HepG2 (cell line): ENCODE measurements around the gene VANGL2. TPM values are rescaled to one million over a fixed set of nuclear protein-coding genes. Genes with fewer than 3 reads are reported as not detected.
A peak's percentile ranks its signal among the peaks of the same experiment; 100 is the strongest.

Experiments
- ATAC-seq: fragments of 200-7000 bp; cut with Tn5 transposase; 3 replicates; pipeline ENCODE4 v1.9.1; 2020; ENCODE audit warnings: mild to moderate bottlenecking, moderate library complexity
- BruUV-seq: library from RNA; stranded (reverse); fragments of 400-500 nt; replicated peaks from 2 replicates; lab custom pipeline; 2021; lab: Mats Ljungman, UMichigan
- CTCF ChIA-PET: fragments of 300-600 bp; formaldehyde crosslinking; extraction: SDS; loops from one replicate; lab custom pipeline; 2021; ENCODE audit warnings: low total read pairs, inconsistent platforms, low intra/inter-chr PET ratio; lab: Yijun Ruan, JAX
- POLR2A ChIA-PET: fragments of 350-600 bp; sonication (Branson Sonifier 250); formaldehyde crosslinking; loops from one replicate; lab custom pipeline; 2020; ENCODE audit warnings: antibody characterized with exemption, inconsistent platforms; lab: Yijun Ruan, JAX
- DNase-seq: peaks from one replicate; pipeline ENCODE4 v3.0.0-alpha.2; 2015; ENCODE audit warnings: low spot score
- FAIRE-seq: peaks from 3 replicates; lab custom pipeline; 2011; peaks lifted over from hg19 to GRCh38; lab: Jason Lieb, UNC
- H2AFZ ChIP-seq: one replicate; pipeline ENCODE4 v1.6.1; 2011; ENCODE audit warnings: low read length, inconsistent platforms
- H3K27ac ChIP-seq: fragments of 300-600 bp; 3 replicates; pipeline ENCODE4 v1.8.0; 2011; ENCODE audit warnings: mixed run types, mild to moderate bottlenecking, mixed read lengths, low read length, inconsistent platforms; ENCODE audit not compliant: insufficient read depth; ENCODE audit errors: extremely low read length
- H3K27me3 ChIP-seq, 2 experiments: fragments of 200-600 bp in 1 of 2; 2 replicates in 1 of 2; 3 replicates in 1 of 2; pipeline versions ENCODE4 v1.6.0 to v1.8.0; 2011; ENCODE audit warnings: low read length in 2 of 2, mild to moderate bottlenecking in 2 of 2, moderate library complexity in 2 of 2, inconsistent platforms in 1 of 2; ENCODE audit not compliant: insufficient read depth in 2 of 2, control insufficient read depth in 1 of 2
- H3K36me3 ChIP-seq, 2 experiments: fragments of 200-600 bp in 1 of 2; replicated peaks in 1 of 2; 2 replicates in 1 of 2; 3 replicates in 1 of 2; pipeline versions ENCODE4 v1.5.1 to v1.8.0; 2011; ENCODE audit warnings: low read length in 2 of 2, inconsistent platforms in 1 of 2; ENCODE audit not compliant: insufficient read depth in 2 of 2, control insufficient read depth in 1 of 2
- H3K4me1 ChIP-seq: 2 replicates; pipeline ENCODE4 v1.5.1; 2012; ENCODE audit warnings: low read length, inconsistent platforms; ENCODE audit not compliant: insufficient read depth
- H3K4me2 ChIP-seq: 2 replicates; pipeline ENCODE4 v1.6.0; 2011; ENCODE audit warnings: low read depth, low read length, inconsistent platforms
- H3K4me3 ChIP-seq, 3 experiments: fragments of 200-600 bp in 1 of 3; sonication (generic), shearing (Covaris generic) in 1 of 3; replicated peaks in 1 of 3; 2 replicates each; pipeline ENCODE4 v1.5.1; 2011 to 2016; ENCODE audit warnings: low read length in 3 of 3, inconsistent platforms in 2 of 3, low read depth in 2 of 3, mild to moderate bottlenecking in 2 of 3, control low read depth in 1 of 3, mixed read lengths in 1 of 3; ENCODE audit not compliant: insufficient read depth in 1 of 3
- H3K79me2 ChIP-seq: one replicate; pipeline ENCODE4 v1.6.1; 2011; ENCODE audit warnings: low read length, inconsistent platforms; ENCODE audit not compliant: insufficient read depth
- H3K9ac ChIP-seq: 2 replicates; pipeline ENCODE4 v1.6.0; 2011; ENCODE audit warnings: mild to moderate bottlenecking, low read depth, low read length, inconsistent platforms; ENCODE audit not compliant: insufficient read depth
- H3K9me3 ChIP-seq: 2 replicates; pipeline ENCODE4 v1.5.1; 2012; ENCODE audit warnings: mild to moderate bottlenecking, low read length
- H4K20me1 ChIP-seq: 2 replicates; pipeline ENCODE4 v1.6.0; 2011; ENCODE audit warnings: inconsistent platforms, mild to moderate bottlenecking, low read length, moderate library complexity; ENCODE audit not compliant: insufficient read depth
- DPF2 ChIP-seq: sonication (generic); formaldehyde crosslinking; IDR thresholded peaks from 2 replicates; pipeline ENCODE4 v1.4.0; 2020; ENCODE audit warnings: mild to moderate bottlenecking, low read depth, missing genetic modification reagents, borderline replicate concordance
- ELF4 ChIP-seq: sonication (generic); formaldehyde crosslinking; IDR thresholded peaks from 2 replicates; pipeline ENCODE4 v1.5.0; 2020; ENCODE audit warnings: missing genetic modification reagents, mild to moderate bottlenecking, moderate library complexity, borderline replicate concordance
- HMG20B ChIP-seq: conservative IDR thresholded peaks from 2 replicates; pipeline ENCODE4 v1.6.1; 2016; ENCODE audit warnings: missing genetic modification reagents, missing compliant biosample characterization
- MAFK ChIP-seq, 2 experiments: IDR thresholded peaks in 1 of 2; conservative IDR thresholded peaks in 1 of 2; 2 replicates each; pipeline ENCODE4 v1.6.1; 2011; ENCODE audit warnings: improper control_type of control experiment in 2 of 2, low read length in 2 of 2
- PCBP2 ChIP-seq: fragments of 200-400 bp; formaldehyde crosslinking; optimal IDR thresholded peaks from 2 replicates; pipeline ENCODE3; 2018; ENCODE audit warnings: low read length, low read depth; ENCODE audit not compliant: poor library complexity, severe bottlenecking
- RBM22 ChIP-seq: fragments of 200-400 bp; formaldehyde crosslinking; optimal IDR thresholded peaks from 2 replicates; pipeline ENCODE3; 2017; ENCODE audit warnings: mild to moderate bottlenecking, low read length, moderate library complexity
- WGBS: methylation state at CpG from one replicate; pipeline ENCODE4 v1.1.6; 2017; ENCODE audit warnings: low lambda C conversion rate; 5-methylcytosine and 5-hydroxymethylcytosine counted together
- in situ Hi-C: cut with HindIII; loops from 2 replicates; pipeline ENCODE4 v1.10.0; 2017; ENCODE audit warnings: low pct_unique_long_range_greater_than_20kb; ENCODE audit not compliant: extremely low pct_ligation_motif_present
- intact Hi-C: fragments of 100-400 bp; cut with micrococcal nuclease; formaldehyde crosslinking; loops from one replicate; pipeline ENCODE4 v1.10.0; 2022; ENCODE audit not compliant: unreplicated experiment
- polyA plus RNA-seq, 8 experiments: library from polyadenylated mRNA; depleted of rRNA in 3 of 8; stranded (reverse) in 7 of 8; unstranded in 1 of 8; fragments of >200 nt; fragmentation: Illumina TruSeq in 4 of 8; extraction: Trizol in 4 of 8; gene quantifications; 2 replicates each; pipeline versions ENCODE4 v1.2.1 to v1.2.3, GENCODE V29; 2011 to 2016; ENCODE audit warnings: low read depth in 4 of 8, missing spikeins in 1 of 8, mixed read lengths in 1 of 8; ENCODE audit not compliant: insufficient read depth in 1 of 8
- total RNA-seq, 5 experiments: library from RNA; depleted of rRNA; stranded (reverse); fragments of >200 nt; fragmentation: Illumina TruSeq; extraction: Trizol; gene quantifications; 2 replicates each; pipeline ENCODE4 v1.2.3, GENCODE V29; 2016; ENCODE audit warnings: low read depth in 1 of 5

The VANGL2 gene
- total and polyA plus RNA-seq, 2 of the 13 experiments (the other 11 are each of a cell fraction or from before 2014, with no cell fraction given) = 0.09 TPM; not detected in 1

- no peaks in the 10 kb centered on the region for H3K27me3 ChIP-seq
- ATAC-seq (no peak), FAIRE-seq (no peak), DNase-seq (no peak)
- in situ Hi-C loops = no loop called here
- no peaks in the 10 kb centered on the region for H3K9me3 ChIP-seq
- ChIA-PET POLR2A (interaction anchor here (1.1 kb wide), 1 partner anchor 13 kb away, joined by 4 read pairs; no protein-coding TSS in a partner anchor), CTCF (no interaction called here)
- H3K9ac ChIP-seq = no peak overlapping the region
- H3K79me2 ChIP-seq = no peaks in the 10 kb centered on the region
- no peak overlapping the region for H2AFZ ChIP-seq
- BruUV-seq = no TSS peak
- H4K20me1 ChIP-seq = no peaks in the 10 kb centered on the region
- no peak overlapping the region for H3K27ac ChIP-seq
- TF ChIP-seq MAFK (conservative IDR thresholded peaks at IDR 0.05 in 1 of 2, IDR thresholded peaks at IDR 0.05 in 1 of 2; ENCODE audit: low read length in 2 of 2) (peak; percentile 49 to 58), ELF4 (CRISPR knock-in tag) (no peak)
- peaks cover 7% of the 10 kb centered on the region; the same call in 1 of the 2 replicates for H3K4me1 ChIP-seq
- H3K4me2 ChIP-seq = no peak overlapping the region
- intact Hi-C loops = no loop called here
- no peak overlapping the region for H3K4me3 ChIP-seq
- over 99% methylated on average over 4 of the region's 4 CpGs for WGBS
- peaks cover 23 to 54% of the 10 kb centered on the region in 2 experiments for H3K36me3 ChIP-seq
Measured at GRCh38 chr1:160358073-160358472, 42.3 kb upstream of the VANGL2 start.

GRCh38 chr1:160359559-160360226 lies 40.7 kb upstream of the VANGL2 start:
- ChIA-PET CTCF (no interaction called here), POLR2A (no interaction called here)
- H3K27ac ChIP-seq = no peak overlapping the region
- peaks cover 7% of the 10 kb centered on the region; the same call in 1 of the 2 replicates for H3K4me1 ChIP-seq
- WGBS = 95% methylated on average over 9 of the region's 9 CpGs
- TF ChIP-seq PCBP2 (no peak), DPF2 (CRISPR knock-in tag) (no peak), HMG20B (CRISPR knock-in tag) (no peak), RBM22 (peak; percentile 13)
- in situ Hi-C loops (no loop called here), intact Hi-C loops (no loop called here)
- peaks cover 13 to 38% of the 10 kb centered on the region in 2 experiments for H3K36me3 ChIP-seq
- H3K4me3 ChIP-seq = no peak overlapping the region
- ATAC-seq (no peak; the same call in 2 of the 3 replicates), FAIRE-seq (no peak), DNase-seq (no peak)
- no peaks in the 10 kb centered on the region for H3K9me3 ChIP-seq
- H3K27me3 ChIP-seq = no peaks in the 10 kb centered on the region
- no peak overlapping the region for H3K4me2 ChIP-seq
- no peaks in the 10 kb centered on the region for H4K20me1 ChIP-seq
- H2AFZ ChIP-seq = no peak overlapping the region
- no peak overlapping the region for H3K9ac ChIP-seq
- BruUV-seq = no TSS peak
- H3K79me2 ChIP-seq = no peaks in the 10 kb centered on the region
